ENCODE measurements around the gene SEMA3D.

The SEMA3D gene

DNA sequence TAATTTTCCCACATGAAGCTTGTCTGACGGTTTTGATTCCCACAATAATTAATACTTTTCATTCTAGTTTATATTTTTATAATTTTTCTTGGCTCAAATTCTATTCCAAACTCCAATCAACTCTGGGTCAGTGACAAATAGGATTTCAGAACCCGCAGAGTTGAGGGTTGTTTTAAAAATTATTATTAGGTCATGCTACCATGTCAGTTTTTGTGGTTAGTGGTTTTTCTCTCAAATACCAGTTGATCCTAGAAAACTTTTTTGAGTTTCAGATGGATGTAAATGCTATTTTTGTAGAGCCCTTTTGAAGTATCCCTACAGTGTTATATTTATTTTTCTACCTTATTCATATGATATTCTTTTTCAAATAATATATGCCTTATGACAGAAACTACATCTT, 237.4 kb downstream of the SEMA3D start:
- DNase-seq (ENCODE audit: low read depth) = no peak
- no peak overlapping the region for H3K4me3 ChIP-seq (ENCODE audit: low read depth, low read length)
- TF ChIP-seq, protein P1, sequence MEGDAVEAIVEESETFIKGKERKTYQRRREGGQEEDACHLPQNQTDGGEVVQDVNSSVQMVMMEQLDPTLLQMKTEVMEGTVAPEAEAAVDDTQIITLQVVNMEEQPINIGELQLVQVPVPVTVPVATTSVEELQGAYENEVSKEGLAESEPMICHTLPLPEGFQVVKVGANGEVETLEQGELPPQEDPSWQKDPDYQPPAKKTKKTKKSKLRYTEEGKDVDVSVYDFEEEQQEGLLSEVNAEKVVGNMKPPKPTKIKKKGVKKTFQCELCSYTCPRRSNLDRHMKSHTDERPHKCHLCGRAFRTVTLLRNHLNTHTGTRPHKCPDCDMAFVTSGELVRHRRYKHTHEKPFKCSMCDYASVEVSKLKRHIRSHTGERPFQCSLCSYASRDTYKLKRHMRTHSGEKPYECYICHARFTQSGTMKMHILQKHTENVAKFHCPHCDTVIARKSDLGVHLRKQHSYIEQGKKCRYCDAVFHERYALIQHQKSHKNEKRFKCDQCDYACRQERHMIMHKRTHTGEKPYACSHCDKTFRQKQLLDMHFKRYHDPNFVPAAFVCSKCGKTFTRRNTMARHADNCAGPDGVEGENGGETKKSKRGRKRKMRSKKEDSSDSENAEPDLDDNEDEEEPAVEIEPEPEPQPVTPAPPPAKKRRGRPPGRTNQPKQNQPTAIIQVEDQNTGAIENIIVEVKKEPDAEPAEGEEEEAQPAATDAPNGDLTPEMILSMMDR (IDR thresholded peaks at IDR 0.05; ENCODE audit: insufficient read depth, low read depth, low read length, missing control alignments) = no peak

DNA sequence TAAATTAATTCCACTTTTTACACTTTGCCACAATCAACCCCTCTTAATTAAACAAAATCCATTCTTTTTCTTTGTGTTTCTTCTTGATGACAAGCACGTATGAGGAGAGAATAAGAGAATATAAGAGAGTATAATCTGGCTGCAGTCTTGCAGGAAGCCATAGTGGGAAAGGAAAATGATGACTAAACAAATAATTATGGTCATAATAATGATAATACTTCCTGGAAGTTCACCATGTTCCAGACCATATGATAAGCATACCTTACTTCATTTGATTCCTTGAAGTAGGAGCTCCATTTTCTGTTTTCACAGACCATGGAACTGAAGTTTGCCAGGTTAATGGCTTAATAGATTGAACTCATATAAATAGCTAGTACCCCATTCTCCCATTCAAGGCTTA, 237.8 kb downstream of the SEMA3D start:
- DNase-seq (ENCODE audit: low read depth) = no peak
- TF ChIP-seq, protein P1 (IDR thresholded peaks at IDR 0.05; ENCODE audit: insufficient read depth, low read depth, low read length, missing control alignments) = no peak
- H3K4me3 ChIP-seq (ENCODE audit: low read depth, low read length) = no peak overlapping the region

DNA sequence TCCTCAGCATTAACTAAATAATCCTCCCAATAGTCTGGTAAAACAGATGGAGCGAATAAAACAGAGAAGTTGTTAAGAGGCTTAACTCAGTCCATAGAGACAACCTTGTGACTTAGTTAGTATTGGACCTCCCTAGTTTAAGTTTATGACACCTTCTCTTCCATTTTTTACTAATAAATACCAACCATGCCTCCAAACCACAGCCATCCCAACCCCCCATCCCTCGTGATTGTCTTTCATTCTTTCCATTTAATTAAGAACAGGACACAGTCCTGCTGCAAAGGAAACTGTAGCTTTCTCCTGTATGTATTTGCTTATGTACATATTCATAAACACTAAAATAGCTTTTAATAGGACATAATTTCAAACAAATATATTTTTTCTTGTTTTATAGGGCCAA, 238.2 kb downstream of the SEMA3D start:
- no peak for DNase-seq (ENCODE audit: low read depth)
- H3K4me3 ChIP-seq (ENCODE audit: low read depth, low read length) = no peak overlapping the region
- TF ChIP-seq, protein P1 (IDR thresholded peaks at IDR 0.05; ENCODE audit: insufficient read depth, low read depth, low read length, missing control alignments) = no peak

DNA sequence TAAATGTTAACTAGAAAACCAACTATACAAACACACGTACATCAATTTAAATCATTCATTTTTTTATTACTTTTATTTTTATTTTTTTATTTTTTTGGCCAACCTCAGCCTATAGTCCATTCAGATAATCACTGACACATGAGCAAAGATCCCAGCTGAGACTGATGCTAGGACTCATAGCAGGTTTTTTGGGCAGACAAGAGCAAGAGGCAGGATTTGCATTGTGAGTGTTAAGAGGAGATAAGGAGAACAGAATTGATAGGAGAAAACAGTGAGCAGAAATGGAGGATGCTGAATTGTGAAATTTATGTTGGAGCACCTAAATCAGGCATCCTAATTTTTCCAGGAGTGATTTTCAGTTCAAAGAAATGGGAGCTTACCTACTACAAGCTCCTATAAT, 240.3 kb downstream of the SEMA3D start:
- TF ChIP-seq, protein P1 (IDR thresholded peaks at IDR 0.05; ENCODE audit: insufficient read depth, low read depth, low read length, missing control alignments) = no peak

More for the DNA sequence above, 240.3 kb downstream of the SEMA3D start:
- no peak overlapping the region for H3K4me3 ChIP-seq (ENCODE audit: low read depth, low read length)
- no peak for DNase-seq (ENCODE audit: low read depth)

Data from GM12865 (cell line).